ENCODE results near the gene LRFN3.

The LRFN3 gene

DNA sequence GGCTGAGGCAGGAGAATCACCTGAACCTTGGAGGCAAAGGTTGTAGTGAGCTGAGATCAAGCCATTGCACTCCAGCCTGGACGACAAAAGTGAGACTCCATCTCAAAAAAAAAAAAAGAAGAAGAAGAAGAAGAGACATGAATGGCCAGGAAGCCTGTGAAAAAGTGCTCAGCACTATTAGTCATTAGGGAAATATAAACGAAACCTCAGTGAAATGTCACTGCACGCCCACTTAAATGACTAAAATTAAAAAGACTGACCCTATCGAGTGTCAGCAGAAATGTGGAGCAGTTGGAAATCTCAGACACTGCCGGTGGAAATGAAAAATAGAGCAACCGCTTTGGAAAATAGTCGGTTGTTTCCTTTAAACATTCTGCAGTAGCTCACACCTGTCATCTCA is 22.6 kb upstream of the LRFN3 start:
- no peak overlapping the region for H3K27ac ChIP-seq (replicated peaks)
- H3K4me3 ChIP-seq (replicated peaks; ENCODE audit: insufficient read depth, low read length) = no peak overlapping the region
- TF ChIP-seq SPI1 (IDR thresholded peaks at IDR 0.05; ENCODE audit: borderline replicate concordance, low read depth) (no peak), GABPA (IDR thresholded peaks at IDR 0.05; ENCODE audit: low read depth) (no peak), POLR2AphosphoS5 (IDR thresholded peaks at IDR 0.05; ENCODE audit: low read depth) (no peak)
- TF ChIP-seq, protein P1, sequence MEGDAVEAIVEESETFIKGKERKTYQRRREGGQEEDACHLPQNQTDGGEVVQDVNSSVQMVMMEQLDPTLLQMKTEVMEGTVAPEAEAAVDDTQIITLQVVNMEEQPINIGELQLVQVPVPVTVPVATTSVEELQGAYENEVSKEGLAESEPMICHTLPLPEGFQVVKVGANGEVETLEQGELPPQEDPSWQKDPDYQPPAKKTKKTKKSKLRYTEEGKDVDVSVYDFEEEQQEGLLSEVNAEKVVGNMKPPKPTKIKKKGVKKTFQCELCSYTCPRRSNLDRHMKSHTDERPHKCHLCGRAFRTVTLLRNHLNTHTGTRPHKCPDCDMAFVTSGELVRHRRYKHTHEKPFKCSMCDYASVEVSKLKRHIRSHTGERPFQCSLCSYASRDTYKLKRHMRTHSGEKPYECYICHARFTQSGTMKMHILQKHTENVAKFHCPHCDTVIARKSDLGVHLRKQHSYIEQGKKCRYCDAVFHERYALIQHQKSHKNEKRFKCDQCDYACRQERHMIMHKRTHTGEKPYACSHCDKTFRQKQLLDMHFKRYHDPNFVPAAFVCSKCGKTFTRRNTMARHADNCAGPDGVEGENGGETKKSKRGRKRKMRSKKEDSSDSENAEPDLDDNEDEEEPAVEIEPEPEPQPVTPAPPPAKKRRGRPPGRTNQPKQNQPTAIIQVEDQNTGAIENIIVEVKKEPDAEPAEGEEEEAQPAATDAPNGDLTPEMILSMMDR (IDR thresholded peaks at IDR 0.05; ENCODE audit: insufficient read depth, low read length) = no peak
- TF ChIP-seq, protein P2, sequence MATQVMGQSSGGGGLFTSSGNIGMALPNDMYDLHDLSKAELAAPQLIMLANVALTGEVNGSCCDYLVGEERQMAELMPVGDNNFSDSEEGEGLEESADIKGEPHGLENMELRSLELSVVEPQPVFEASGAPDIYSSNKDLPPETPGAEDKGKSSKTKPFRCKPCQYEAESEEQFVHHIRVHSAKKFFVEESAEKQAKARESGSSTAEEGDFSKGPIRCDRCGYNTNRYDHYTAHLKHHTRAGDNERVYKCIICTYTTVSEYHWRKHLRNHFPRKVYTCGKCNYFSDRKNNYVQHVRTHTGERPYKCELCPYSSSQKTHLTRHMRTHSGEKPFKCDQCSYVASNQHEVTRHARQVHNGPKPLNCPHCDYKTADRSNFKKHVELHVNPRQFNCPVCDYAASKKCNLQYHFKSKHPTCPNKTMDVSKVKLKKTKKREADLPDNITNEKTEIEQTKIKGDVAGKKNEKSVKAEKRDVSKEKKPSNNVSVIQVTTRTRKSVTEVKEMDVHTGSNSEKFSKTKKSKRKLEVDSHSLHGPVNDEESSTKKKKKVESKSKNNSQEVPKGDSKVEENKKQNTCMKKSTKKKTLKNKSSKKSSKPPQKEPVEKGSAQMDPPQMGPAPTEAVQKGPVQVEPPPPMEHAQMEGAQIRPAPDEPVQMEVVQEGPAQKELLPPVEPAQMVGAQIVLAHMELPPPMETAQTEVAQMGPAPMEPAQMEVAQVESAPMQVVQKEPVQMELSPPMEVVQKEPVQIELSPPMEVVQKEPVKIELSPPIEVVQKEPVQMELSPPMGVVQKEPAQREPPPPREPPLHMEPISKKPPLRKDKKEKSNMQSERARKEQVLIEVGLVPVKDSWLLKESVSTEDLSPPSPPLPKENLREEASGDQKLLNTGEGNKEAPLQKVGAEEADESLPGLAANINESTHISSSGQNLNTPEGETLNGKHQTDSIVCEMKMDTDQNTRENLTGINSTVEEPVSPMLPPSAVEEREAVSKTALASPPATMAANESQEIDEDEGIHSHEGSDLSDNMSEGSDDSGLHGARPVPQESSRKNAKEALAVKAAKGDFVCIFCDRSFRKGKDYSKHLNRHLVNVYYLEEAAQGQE (IDR thresholded peaks at IDR 0.05; ENCODE audit: insufficient replicate concordance, low read depth) = no peak
- no peak for DNase-seq (ENCODE audit: low read depth in 1 of 2, low spot score in 1 of 2)
- H3K27me3 ChIP-seq (ENCODE audit: insufficient read depth, poor library complexity, severe bottlenecking) = no peaks in the 10 kb centered on the region

- TF ChIP-seq SPI1 (IDR thresholded peaks at IDR 0.05; ENCODE audit: borderline replicate concordance, low read depth) (no peak), GABPA (IDR thresholded peaks at IDR 0.05; ENCODE audit: low read depth) (no peak), POLR2AphosphoS5 (IDR thresholded peaks at IDR 0.05; ENCODE audit: low read depth) (no peak)
- TF ChIP-seq, protein P1 (IDR thresholded peaks at IDR 0.05; ENCODE audit: insufficient read depth, low read length) = no peak
- TF ChIP-seq, protein P2 (IDR thresholded peaks at IDR 0.05; ENCODE audit: insufficient replicate concordance, low read depth) = no peak
- no peak overlapping the region for H3K4me3 ChIP-seq (replicated peaks; ENCODE audit: insufficient read depth, low read length)
- H3K27ac ChIP-seq (replicated peaks) = no peak overlapping the region
- no peaks in the 10 kb centered on the region for H3K27me3 ChIP-seq (ENCODE audit: insufficient read depth, poor library complexity, severe bottlenecking)
- DNase-seq (ENCODE audit: low read depth in 1 of 2, low spot score in 1 of 2) = no peak
Observed at GRCh38 chr19:35915443-35915842, 20.7 kb upstream of the LRFN3 start.

DNA sequence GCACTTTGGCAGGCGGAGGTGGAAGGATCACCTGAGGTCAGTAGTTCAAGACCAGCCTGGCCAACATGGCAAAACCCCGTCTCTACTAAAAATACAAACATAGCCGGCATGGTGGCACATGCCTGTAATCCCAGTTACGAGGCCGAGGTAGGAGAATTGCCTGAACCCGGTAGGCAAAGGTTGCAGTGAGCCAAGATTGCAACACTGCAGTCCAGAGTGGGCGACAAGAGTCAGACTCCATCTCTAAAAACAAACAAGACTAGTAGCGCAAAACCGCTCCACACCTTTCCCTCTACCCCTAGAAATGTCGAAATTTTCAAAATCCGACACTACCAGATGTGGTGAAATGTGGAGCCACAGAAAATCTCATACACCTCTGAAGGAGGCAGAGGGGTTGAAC is 16.9 kb upstream of the LRFN3 start:
- TF ChIP-seq, protein P2 (IDR thresholded peaks at IDR 0.05; ENCODE audit: insufficient replicate concordance, low read depth) = no peak
- TF ChIP-seq, protein P1 (IDR thresholded peaks at IDR 0.05; ENCODE audit: insufficient read depth, low read length) = no peak
- no peak for TF ChIP-seq GABPA (IDR thresholded peaks at IDR 0.05; ENCODE audit: low read depth)
- TF ChIP-seq SPI1 (IDR thresholded peaks at IDR 0.05; ENCODE audit: borderline replicate concordance, low read depth) = no peak
- no peak for TF ChIP-seq POLR2AphosphoS5 (IDR thresholded peaks at IDR 0.05; ENCODE audit: low read depth)
- Histone ChIP-seq H3K27me3 (ENCODE audit: insufficient read depth, poor library complexity, severe bottlenecking) (no peaks in the 10 kb centered on the region), H3K4me3 (replicated peaks; ENCODE audit: insufficient read depth, low read length) (no peak overlapping the region), H3K27ac (replicated peaks) (no peak overlapping the region)
- no peak for DNase-seq (ENCODE audit: low read depth in 1 of 2, low spot score in 1 of 2)
